ENCODE data around the gene SPIN1.
"Not testable (repeated sequence)": the region's sequence is repeated elsewhere in the genome, so short reads cannot be mapped to it uniquely, and the experiment has no call there.

The SPIN1 gene

GRCh38 chr9:88388203-88388885 is at the start of gene SPIN1:
SPIN1 (plus strand) TSS chr9:88388444; CDS start chr9:88426540, 38,096 bp downstream.
- FAIRE-seq: peak; percentile 37
- DNase-seq (ENCODE audit: low spot score): peak; percentile 96

- FAIRE-seq: no peak
Measured at GRCh38 chr9:88339317-88339716, 48.9 kb upstream of the SPIN1 start.

GRCh38 chr9:88342246-88342645 is 46.0 kb upstream of the SPIN1 start:
- FAIRE-seq (no peak), DNase-seq (ENCODE audit: low spot score) (no peak)

More at GRCh38 chr9:88339317-88339716, 48.9 kb upstream of the SPIN1 start:
- DNase-seq (ENCODE audit: low spot score): no peak

GRCh38 chr9:88344013-88344412 is 44.2 kb upstream of the SPIN1 start:
- no peak for DNase-seq (ENCODE audit: low spot score)
- no peak for FAIRE-seq

GRCh38 chr9:88350354-88350753 is 37.9 kb upstream of the SPIN1 start:
- not testable (repeated sequence) for DNase-seq (ENCODE audit: low spot score); FAIRE-seq

GRCh38 chr9:88355166-88355565 is 33.1 kb upstream of the SPIN1 start:
- DNase-seq (ENCODE audit: low spot score) (peak; percentile 44), FAIRE-seq (no peak)

GRCh38 chr9:88357250-88357649 is 31.0 kb upstream of the SPIN1 start:
- DNase-seq (ENCODE audit: low spot score); FAIRE-seq: not testable (repeated sequence)

- no peak for DNase-seq (ENCODE audit: low spot score)
- FAIRE-seq: no peak
Measured at GRCh38 chr9:88358723-88359122, 29.5 kb upstream of the SPIN1 start.

- FAIRE-seq: no peak
Measured at GRCh38 chr9:88359974-88360373, 28.3 kb upstream of the SPIN1 start.

GRCh38 chr9:88362681-88363080 is 25.6 kb upstream of the SPIN1 start:
- DNase-seq (ENCODE audit: low spot score) (no peak), FAIRE-seq (no peak)

More at GRCh38 chr9:88359974-88360373, 28.3 kb upstream of the SPIN1 start:
- DNase-seq (ENCODE audit: low spot score): no peak

- no peak for FAIRE-seq
Measured at GRCh38 chr9:88363661-88364060, 24.6 kb upstream of the SPIN1 start.

GRCh38 chr9:88364706-88365105 is 23.5 kb upstream of the SPIN1 start:
- FAIRE-seq: no peak
- DNase-seq (ENCODE audit: low spot score): no peak

More at GRCh38 chr9:88363661-88364060, 24.6 kb upstream of the SPIN1 start:
- no peak for DNase-seq (ENCODE audit: low spot score)

- FAIRE-seq (no peak), DNase-seq (ENCODE audit: low spot score) (no peak)
Measured at GRCh38 chr9:88370346-88370745, 17.9 kb upstream of the SPIN1 start.

GRCh38 chr9:88372103-88372654 is 16.1 kb upstream of the SPIN1 start:
- no peak for FAIRE-seq
- DNase-seq (ENCODE audit: low spot score): no peak

GRCh38 chr9:88373045-88373444 is 15.2 kb upstream of the SPIN1 start:
- no peak for FAIRE-seq
- no peak for DNase-seq (ENCODE audit: low spot score)

- FAIRE-seq: no peak
- no peak for DNase-seq (ENCODE audit: low spot score)
Measured at GRCh38 chr9:88378317-88378716, 9.9 kb upstream of the SPIN1 start.

GRCh38 chr9:88379352-88379751 is 8.9 kb upstream of the SPIN1 start:
- no peak for DNase-seq (ENCODE audit: low spot score)
- FAIRE-seq: no peak

- FAIRE-seq (no peak), DNase-seq (ENCODE audit: low spot score) (no peak)
Measured at GRCh38 chr9:88380118-88380517, 8.1 kb upstream of the SPIN1 start.

GRCh38 chr9:88381322-88381721 is 6.9 kb upstream of the SPIN1 start:
- FAIRE-seq; DNase-seq (ENCODE audit: low spot score): not testable (repeated sequence)

GRCh38 chr9:88383176-88383575 is 5.1 kb upstream of the SPIN1 start:
- FAIRE-seq: no peak
- no peak for DNase-seq (ENCODE audit: low spot score)

GRCh38 chr9:88386137-88386536 is 2.1 kb upstream of the SPIN1 start:
- not testable (repeated sequence) for DNase-seq (ENCODE audit: low spot score); FAIRE-seq

GRCh38 chr9:88387036-88387551 is 1.1 kb upstream of the SPIN1 start:
- no peak for FAIRE-seq
- DNase-seq (ENCODE audit: low spot score): peak; percentile 25

Measured in urothelium cell line (cell line).